ENCODE measurements around the gene POP7. TPM values are rescaled to one million over a fixed set of nuclear protein-coding genes. Genes with fewer than 3 reads are reported as not detected.
"Not testable (repeated sequence)": the region's sequence is repeated elsewhere in the genome, so short reads cannot be mapped to it uniquely, and the experiment has no call there.

POP7 gene
- total RNA-seq, 1 experiment from 2014 or later: 52.3 TPM

DNA sequence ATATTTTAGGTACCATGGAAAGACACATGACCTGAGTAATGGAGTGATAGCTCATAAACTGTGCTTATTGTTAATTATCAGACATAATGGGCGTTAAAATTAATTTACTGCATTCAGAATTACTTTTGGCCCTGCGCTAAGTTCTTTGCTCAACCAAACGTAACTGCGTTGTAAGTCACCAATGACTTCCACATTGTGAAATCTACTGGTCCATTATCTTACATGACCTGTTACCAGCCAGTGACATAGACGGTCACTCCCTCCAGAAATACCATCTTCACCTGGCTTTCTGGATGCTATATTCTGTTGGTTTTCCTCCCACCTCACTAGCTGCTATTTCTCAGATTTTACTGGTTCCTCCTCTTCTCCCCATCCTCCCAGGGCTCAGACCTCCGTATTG lies 6.9 kb upstream of the POP7 start:
- Histone ChIP-seq H3K4me1 (ENCODE audit: control insufficient read depth, insufficient read depth, low read length) (0 out of 2 replicates have a peak, but pooled peaks cover 3% of the 10 kb centered on the region), H3K27ac (ENCODE audit: low read length) (no peak overlapping the region), H3K9me3 (ENCODE audit: control insufficient read depth, insufficient read depth, low read depth, low read length) (no peaks in the 10 kb centered on the region), H3K27me3 (ENCODE audit: control insufficient read depth, insufficient read depth, low read length) (no peaks in the 10 kb centered on the region), H3K4me3 (ENCODE audit: low read depth in 2 of 2, low read length in 2 of 2) (no peak overlapping the region), H3K36me3 (ENCODE audit: control insufficient read depth, insufficient read depth, low read length) (no peaks in the 10 kb centered on the region)
- no peak for TF ChIP-seq POLR2AphosphoS5 (IDR thresholded peaks at IDR 0.05; ENCODE audit: low read depth, low read length)
- no peak for TF ChIP-seq TCF7L2 (IDR thresholded peaks at IDR 0.05; ENCODE audit: low read depth, low read length)
- TF ChIP-seq, protein P1, sequence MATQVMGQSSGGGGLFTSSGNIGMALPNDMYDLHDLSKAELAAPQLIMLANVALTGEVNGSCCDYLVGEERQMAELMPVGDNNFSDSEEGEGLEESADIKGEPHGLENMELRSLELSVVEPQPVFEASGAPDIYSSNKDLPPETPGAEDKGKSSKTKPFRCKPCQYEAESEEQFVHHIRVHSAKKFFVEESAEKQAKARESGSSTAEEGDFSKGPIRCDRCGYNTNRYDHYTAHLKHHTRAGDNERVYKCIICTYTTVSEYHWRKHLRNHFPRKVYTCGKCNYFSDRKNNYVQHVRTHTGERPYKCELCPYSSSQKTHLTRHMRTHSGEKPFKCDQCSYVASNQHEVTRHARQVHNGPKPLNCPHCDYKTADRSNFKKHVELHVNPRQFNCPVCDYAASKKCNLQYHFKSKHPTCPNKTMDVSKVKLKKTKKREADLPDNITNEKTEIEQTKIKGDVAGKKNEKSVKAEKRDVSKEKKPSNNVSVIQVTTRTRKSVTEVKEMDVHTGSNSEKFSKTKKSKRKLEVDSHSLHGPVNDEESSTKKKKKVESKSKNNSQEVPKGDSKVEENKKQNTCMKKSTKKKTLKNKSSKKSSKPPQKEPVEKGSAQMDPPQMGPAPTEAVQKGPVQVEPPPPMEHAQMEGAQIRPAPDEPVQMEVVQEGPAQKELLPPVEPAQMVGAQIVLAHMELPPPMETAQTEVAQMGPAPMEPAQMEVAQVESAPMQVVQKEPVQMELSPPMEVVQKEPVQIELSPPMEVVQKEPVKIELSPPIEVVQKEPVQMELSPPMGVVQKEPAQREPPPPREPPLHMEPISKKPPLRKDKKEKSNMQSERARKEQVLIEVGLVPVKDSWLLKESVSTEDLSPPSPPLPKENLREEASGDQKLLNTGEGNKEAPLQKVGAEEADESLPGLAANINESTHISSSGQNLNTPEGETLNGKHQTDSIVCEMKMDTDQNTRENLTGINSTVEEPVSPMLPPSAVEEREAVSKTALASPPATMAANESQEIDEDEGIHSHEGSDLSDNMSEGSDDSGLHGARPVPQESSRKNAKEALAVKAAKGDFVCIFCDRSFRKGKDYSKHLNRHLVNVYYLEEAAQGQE (IDR thresholded peaks at IDR 0.05; ENCODE audit: insufficient read depth in 1 of 2, low read depth in 2 of 2, low read length in 1 of 2): no peak
- TF ChIP-seq, protein P2, sequence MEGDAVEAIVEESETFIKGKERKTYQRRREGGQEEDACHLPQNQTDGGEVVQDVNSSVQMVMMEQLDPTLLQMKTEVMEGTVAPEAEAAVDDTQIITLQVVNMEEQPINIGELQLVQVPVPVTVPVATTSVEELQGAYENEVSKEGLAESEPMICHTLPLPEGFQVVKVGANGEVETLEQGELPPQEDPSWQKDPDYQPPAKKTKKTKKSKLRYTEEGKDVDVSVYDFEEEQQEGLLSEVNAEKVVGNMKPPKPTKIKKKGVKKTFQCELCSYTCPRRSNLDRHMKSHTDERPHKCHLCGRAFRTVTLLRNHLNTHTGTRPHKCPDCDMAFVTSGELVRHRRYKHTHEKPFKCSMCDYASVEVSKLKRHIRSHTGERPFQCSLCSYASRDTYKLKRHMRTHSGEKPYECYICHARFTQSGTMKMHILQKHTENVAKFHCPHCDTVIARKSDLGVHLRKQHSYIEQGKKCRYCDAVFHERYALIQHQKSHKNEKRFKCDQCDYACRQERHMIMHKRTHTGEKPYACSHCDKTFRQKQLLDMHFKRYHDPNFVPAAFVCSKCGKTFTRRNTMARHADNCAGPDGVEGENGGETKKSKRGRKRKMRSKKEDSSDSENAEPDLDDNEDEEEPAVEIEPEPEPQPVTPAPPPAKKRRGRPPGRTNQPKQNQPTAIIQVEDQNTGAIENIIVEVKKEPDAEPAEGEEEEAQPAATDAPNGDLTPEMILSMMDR (IDR thresholded peaks at IDR 0.05): no peak
- no peak for TF ChIP-seq SIN3A (IDR thresholded peaks at IDR 0.05; ENCODE audit: borderline replicate concordance, insufficient read depth, low read depth, low read length)
- DNase-seq (ENCODE audit: low read depth, low spot score): no peak
- in situ Hi-C loops (cut with HindIII; ENCODE audit: low pct_unique_long_range_greater_than_20kb, low sequenced_read_pairs): no loop called here
- ATAC-seq: no peak
- ChIA-PET CTCF (no interaction called here), POLR2A (no interaction called here)
- no TSS peak for BruUV-seq (replicated peaks)
- intact Hi-C loops (cut with micrococcal nuclease; ENCODE audit: unreplicated experiment): no loop called here

DNA sequence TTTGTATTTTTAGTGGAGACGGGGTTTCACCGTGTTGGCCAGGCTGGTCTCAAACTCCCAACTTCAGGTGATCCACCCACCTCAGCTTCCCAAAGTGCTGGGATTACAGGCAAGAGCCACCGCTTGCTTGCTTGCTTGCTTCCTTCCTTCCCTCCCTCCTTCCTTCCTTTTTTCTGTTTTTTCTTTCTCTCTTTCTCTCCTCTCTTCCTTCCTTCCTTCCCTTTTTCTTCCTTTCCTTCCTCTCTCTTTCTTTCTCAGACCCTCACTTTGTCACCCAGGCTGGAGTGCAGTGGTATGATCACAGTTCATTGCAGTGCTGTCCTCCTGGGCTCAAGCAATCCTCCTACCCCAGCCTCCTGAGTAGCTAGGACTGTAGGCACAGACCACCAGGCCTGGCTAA lies 4.8 kb upstream of the POP7 start:
- H3K27me3 ChIP-seq (ENCODE audit: control insufficient read depth, insufficient read depth, low read length); H3K9me3 ChIP-seq (ENCODE audit: control insufficient read depth, insufficient read depth, low read depth, low read length); ATAC-seq; intact Hi-C loops (cut with micrococcal nuclease; ENCODE audit: unreplicated experiment); POLR2A ChIA-PET; CTCF ChIA-PET; DNase-seq (ENCODE audit: low read depth, low spot score); H3K36me3 ChIP-seq (ENCODE audit: control insufficient read depth, insufficient read depth, low read length); BruUV-seq (replicated peaks); H3K27ac ChIP-seq (ENCODE audit: low read length); H3K4me3 ChIP-seq (ENCODE audit: low read depth in 2 of 2, low read length in 2 of 2); H3K4me1 ChIP-seq (ENCODE audit: control insufficient read depth, insufficient read depth, low read length): not testable (repeated sequence)
- in situ Hi-C loops (cut with HindIII; ENCODE audit: low pct_unique_long_range_greater_than_20kb, low sequenced_read_pairs): loop anchor here (25.0 kb wide), 1 partner anchor 136 kb away; the partner anchor contains the start of gene EPHB4

DNA sequence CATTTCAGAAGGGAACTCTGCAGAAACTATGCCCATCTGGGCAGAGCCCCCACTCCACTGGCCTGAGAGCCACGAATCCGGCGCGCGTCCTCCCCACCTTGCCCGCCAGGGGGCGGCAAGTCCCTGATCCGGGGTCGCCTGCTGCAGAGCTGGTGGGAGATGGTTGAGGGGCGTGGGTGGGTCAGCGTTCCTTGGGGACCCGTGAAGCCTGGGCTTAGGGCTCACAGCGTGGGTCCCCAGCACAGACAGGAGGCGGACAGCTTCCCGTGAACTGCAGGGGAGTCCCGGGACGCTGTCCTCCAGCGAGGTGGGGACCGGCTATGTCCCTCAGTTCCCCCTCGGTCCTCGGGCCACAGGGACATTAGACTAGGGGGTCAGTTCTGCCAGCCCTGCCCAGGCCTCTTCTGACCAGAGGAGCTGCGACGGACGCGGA lies 585 bp upstream of the POP7 start:
- BruUV-seq (replicated peaks): TSS peak; percentile 96
- DNase-seq (ENCODE audit: low read depth, low spot score) (no peak), ATAC-seq (peak; percentile 84)
- POLR2A ChIA-PET: interaction anchor here (0.6 kb wide), 1 partner anchor 257 kb away, joined by 6 read pairs; no protein-coding TSS in a partner anchor
- Histone ChIP-seq H3K27me3 (ENCODE audit: control insufficient read depth, insufficient read depth, low read length) (no peaks in the 10 kb centered on the region), H3K4me3 (ENCODE audit: low read depth in 2 of 2, low read length in 2 of 2) (peak overlapping the region; percentile 83 to 86), H3K36me3 (ENCODE audit: control insufficient read depth, insufficient read depth, low read length) (no peaks in the 10 kb centered on the region), H3K27ac (ENCODE audit: low read length) (peak overlapping the region; percentile 84), H3K9me3 (ENCODE audit: control insufficient read depth, insufficient read depth, low read depth, low read length) (no peaks in the 10 kb centered on the region), H3K4me1 (ENCODE audit: control insufficient read depth, insufficient read depth, low read length) (peaks cover 13% of the 10 kb centered on the region; the same call in 1 of the 2 replicates)
- in situ Hi-C loops (cut with HindIII; ENCODE audit: low pct_unique_long_range_greater_than_20kb, low sequenced_read_pairs) (loop anchor here (25.0 kb wide), 1 partner anchor 132 kb away; the partner anchor contains the start of gene EPHB4), intact Hi-C loops (cut with micrococcal nuclease; ENCODE audit: unreplicated experiment) (loop anchor here (1.0 kb wide), 1 partner anchor 147 kb away; the partner anchor contains the start of gene SLC12A9)
- CTCF ChIA-PET: interaction anchor here (0.6 to 1.9 kb wide), 12 partner anchors 9 to 236 kb away, joined by 3 to 23 read pairs (median 6); partner anchors contain the start of genes EPHB4, EPO, SLC12A9 and UFSP1
- no peak for TF ChIP-seq SIN3A (IDR thresholded peaks at IDR 0.05; ENCODE audit: borderline replicate concordance, insufficient read depth, low read depth, low read length)
- TF ChIP-seq, protein P1 (IDR thresholded peaks at IDR 0.05; ENCODE audit: insufficient read depth in 1 of 2, low read depth in 2 of 2, low read length in 1 of 2): no peak
- TF ChIP-seq, protein P2 (IDR thresholded peaks at IDR 0.05): peak; percentile 96
